HL-60 (cell line): ENCODE data around the gene ADGRL2.

Source experiments
- DNase-seq, 2 experiments: peaks; one replicate each; pipeline ENCODE4 v3.0.0-alpha.2; 2010 to 2020; ENCODE audit warnings: low read depth in 1 of 2, low spot score in 1 of 2
- H3K27ac ChIP-seq: fragments of 250-450 bp; sonication (Bioruptor Pico); replicated peaks from 2 replicates; pipeline ENCODE4 v1.5.1; 2020; ENCODE audit warnings: mild to moderate bottlenecking, moderate library complexity
- H3K27me3 ChIP-seq: fragments of 250-450 bp; sonication (Bioruptor Pico); 2 replicates; pipeline ENCODE4 v1.5.1; 2021; ENCODE audit warnings: mild to moderate bottlenecking, moderate library complexity; ENCODE audit not compliant: insufficient read depth, poor library complexity, severe bottlenecking
- H3K4me3 ChIP-seq: replicated peaks from 2 replicates; pipeline ENCODE4 v1.5.1; 2011; ENCODE audit warnings: mild to moderate bottlenecking, control low read depth, low read length; ENCODE audit not compliant: insufficient read depth
- CTCF ChIP-seq: IDR thresholded peaks from one replicate; pipeline ENCODE4 v1.5.1; 2011; ENCODE audit warnings: low read length, control low read depth, inconsistent platforms; ENCODE audit not compliant: insufficient read depth
- GABPA ChIP-seq: IDR thresholded peaks from 2 replicates; pipeline ENCODE4 v1.6.1; 2012; ENCODE audit warnings: low read depth
- POLR2AphosphoS5 ChIP-seq: IDR thresholded peaks from 2 replicates; pipeline ENCODE4 v1.6.1; 2012; ENCODE audit warnings: low read depth
- REST ChIP-seq: IDR thresholded peaks from 2 replicates; pipeline ENCODE4 v1.6.1; 2012; ENCODE audit warnings: low read depth; ENCODE audit not compliant: insufficient replicate concordance
- SPI1 ChIP-seq: IDR thresholded peaks from 2 replicates; pipeline ENCODE4 v1.6.1; 2012; ENCODE audit warnings: low read depth, mild to moderate bottlenecking, borderline replicate concordance

Gene ADGRL2

GRCh38 chr1:81844477-81844876, 43.7 kb downstream of the ADGRL2 start:
- Histone ChIP-seq H3K27me3 (no peaks in the 10 kb centered on the region), H3K4me3 (no peak overlapping the region), H3K27ac (no peak overlapping the region)
- no peak for TF ChIP-seq SPI1
- TF ChIP-seq POLR2AphosphoS5: no peak
- no peak for TF ChIP-seq CTCF
- TF ChIP-seq GABPA: no peak
- no peak for DNase-seq

GRCh38 chr1:81846630-81847029, 45.9 kb downstream of the ADGRL2 start:
- DNase-seq: no peak
- H3K27me3 ChIP-seq: no peaks in the 10 kb centered on the region
- H3K27ac ChIP-seq: no peak overlapping the region
- no peak overlapping the region for H3K4me3 ChIP-seq
- TF ChIP-seq POLR2AphosphoS5 (no peak), REST (no peak), CTCF (no peak), GABPA (no peak), SPI1 (no peak)

GRCh38 chr1:81847063-81847462, 46.3 kb downstream of the ADGRL2 start:
- no peak overlapping the region for H3K27ac ChIP-seq

More at GRCh38 chr1:81847063-81847462, 46.3 kb downstream of the ADGRL2 start:
- Histone ChIP-seq H3K4me3 (no peak overlapping the region), H3K27me3 (no peaks in the 10 kb centered on the region)
- TF ChIP-seq GABPA (no peak), POLR2AphosphoS5 (no peak), CTCF (no peak), SPI1 (no peak), REST (no peak)
- no peak for DNase-seq
